Measurements from ENCODE around the gene STKLD1.

Gene STKLD1

DNA sequence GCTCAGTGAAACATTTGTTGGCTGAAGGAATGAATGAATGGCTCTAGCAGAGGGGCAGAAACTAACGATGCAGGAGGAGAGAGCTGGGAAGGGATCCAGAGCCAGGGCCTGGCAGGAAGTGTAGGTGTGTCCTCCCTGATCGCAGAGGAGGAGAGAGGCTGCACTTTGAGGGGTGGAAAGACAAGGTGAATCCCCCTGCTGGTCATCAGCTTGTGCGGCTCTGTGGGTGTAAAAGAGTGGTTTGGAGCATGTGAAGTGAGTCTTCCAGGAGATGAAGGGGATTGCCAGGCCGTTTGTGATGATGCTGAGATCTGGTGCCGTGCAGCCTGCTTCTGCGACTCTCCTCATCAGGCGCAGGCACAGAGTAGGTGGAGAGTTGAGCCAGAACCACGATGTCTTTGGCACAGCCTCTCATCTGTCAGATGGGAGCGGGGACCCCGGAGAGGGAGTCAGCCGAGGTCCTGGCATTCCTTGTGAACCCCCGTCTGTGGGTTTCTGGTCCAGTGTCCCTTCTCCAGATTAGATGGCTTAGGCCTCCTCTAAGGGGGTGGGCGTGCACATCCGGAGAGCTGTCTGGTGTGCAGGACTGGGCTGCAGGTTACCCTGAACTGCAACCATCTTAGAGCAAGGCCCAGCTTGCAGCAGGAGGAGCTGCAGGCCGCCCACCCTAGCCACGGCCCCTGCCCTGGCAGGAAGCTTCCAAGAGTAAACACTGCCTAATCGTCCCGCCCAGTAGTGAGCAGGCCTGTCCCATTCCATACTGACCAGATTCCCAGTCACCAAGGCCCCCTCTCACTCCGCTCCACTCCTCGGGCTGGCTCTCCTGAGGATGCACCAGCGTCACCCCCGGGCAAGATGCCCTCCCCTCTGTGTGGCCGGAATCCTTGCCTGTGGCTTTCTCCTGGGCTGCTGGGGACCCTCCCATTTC, 45.7 kb downstream of the STKLD1 start, which contains the start of gene ADAMTS13:
Gene ADAMTS13 (plus strand): TSS at position 753 of the 928 bp plus-strand sequence. CDS start 77 bp downstream, at position 830.
- TF ChIP-seq, protein P1, sequence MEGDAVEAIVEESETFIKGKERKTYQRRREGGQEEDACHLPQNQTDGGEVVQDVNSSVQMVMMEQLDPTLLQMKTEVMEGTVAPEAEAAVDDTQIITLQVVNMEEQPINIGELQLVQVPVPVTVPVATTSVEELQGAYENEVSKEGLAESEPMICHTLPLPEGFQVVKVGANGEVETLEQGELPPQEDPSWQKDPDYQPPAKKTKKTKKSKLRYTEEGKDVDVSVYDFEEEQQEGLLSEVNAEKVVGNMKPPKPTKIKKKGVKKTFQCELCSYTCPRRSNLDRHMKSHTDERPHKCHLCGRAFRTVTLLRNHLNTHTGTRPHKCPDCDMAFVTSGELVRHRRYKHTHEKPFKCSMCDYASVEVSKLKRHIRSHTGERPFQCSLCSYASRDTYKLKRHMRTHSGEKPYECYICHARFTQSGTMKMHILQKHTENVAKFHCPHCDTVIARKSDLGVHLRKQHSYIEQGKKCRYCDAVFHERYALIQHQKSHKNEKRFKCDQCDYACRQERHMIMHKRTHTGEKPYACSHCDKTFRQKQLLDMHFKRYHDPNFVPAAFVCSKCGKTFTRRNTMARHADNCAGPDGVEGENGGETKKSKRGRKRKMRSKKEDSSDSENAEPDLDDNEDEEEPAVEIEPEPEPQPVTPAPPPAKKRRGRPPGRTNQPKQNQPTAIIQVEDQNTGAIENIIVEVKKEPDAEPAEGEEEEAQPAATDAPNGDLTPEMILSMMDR (conservative IDR thresholded peaks at IDR 0.05) = peak; percentile 26
- peak within 1 kb of the TSS; percentile 38 for H3K27ac ChIP-seq

DNA sequence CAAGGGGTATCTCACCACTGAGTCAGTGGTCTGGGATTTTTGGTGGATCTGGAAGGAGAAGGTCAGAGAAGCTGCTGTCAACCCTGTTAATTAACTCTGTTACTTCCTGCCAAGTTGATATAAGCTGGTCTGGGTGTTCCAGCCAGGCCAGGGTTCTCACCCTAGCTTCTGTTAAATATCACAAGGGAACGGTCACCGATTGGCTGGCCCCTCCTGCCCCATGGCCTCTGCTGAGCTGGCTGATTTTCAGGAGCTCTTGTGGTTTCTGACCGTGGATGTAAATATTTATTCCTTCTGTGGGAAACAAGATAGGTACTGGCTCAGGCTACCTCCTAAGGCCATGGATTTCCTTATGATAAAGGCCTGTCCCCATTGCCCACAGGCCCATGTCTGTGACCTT, 47.0 kb downstream of the STKLD1 start:
- peak overlapping the region; percentile 36; the same call in 1 of the 2 replicates for H3K27ac ChIP-seq

DNA sequence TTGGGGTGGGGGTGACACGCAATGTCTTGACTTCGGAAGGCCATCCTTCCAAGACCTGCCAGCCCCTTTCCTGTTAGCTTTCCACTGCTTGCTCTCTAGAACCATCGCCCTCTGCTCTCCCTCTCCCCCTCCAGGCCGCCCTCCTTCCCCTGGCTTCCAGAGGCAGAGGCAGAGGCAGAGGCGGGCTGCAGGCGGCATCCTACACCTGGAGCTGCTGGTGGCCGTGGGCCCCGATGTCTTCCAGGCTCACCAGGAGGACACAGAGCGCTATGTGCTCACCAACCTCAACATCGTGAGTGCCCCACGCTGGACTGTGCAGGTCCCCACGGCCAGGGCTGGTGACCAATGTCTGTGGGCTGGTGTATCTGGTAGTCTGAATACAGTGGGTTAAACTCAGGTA, 48.0 kb downstream of the STKLD1 start:
- TF ChIP-seq, protein P1 (conservative IDR thresholded peaks at IDR 0.05) = no peak
- H3K27ac ChIP-seq = no peak overlapping the region; the same call in 1 of the 2 replicates

More for the DNA sequence above, 47.0 kb downstream of the STKLD1 start:
- TF ChIP-seq, protein P1 (conservative IDR thresholded peaks at IDR 0.05) = no peak

DNA sequence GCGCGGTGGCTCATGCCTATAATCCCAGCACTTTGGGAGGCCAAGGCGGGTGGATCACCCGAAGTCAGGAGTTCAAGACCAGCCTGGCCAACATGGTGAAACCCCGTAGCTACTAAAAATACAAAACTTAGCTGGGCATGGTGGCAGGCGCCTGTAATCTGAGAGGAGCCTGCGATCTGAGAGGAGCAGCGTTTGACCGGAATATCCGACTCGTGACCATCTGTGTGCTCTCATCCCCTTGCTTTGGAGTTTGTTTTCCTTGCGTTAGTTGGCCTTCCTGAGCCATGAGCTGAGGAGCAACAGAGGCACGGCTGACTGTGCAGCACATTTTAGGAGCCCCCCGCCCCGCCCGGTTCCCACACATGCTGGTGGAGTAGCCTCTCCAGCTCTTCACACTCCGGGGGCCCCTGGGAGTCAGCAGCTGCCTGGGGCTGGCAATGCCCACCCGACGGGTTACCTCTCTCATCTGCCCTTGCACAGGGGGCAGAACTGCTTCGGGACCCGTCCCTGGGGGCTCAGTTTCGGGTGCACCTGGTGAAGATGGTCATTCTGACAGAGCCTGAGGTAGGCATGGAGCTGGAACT, 49.0 kb downstream of the STKLD1 start:
- TF ChIP-seq, protein P1 (conservative IDR thresholded peaks at IDR 0.05) = no peak

DNA sequence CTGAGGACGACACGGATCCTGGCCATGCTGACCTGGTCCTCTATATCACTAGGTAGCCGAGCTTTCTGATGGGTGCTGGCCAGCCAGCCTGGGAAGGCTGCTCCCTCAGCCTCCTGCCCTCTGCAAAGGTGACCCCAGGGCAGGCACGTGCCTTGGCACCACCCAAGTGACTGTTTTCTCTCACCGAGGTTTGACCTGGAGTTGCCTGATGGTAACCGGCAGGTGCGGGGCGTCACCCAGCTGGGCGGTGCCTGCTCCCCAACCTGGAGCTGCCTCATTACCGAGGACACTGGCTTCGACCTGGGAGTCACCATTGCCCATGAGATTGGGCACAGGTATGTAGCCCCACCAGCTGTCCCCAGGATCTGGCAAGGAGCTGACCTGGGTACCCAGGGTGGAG, 49.8 kb downstream of the STKLD1 start:
- TF ChIP-seq, protein P1 (conservative IDR thresholded peaks at IDR 0.05) = no peak
- H3K27ac ChIP-seq = no peak overlapping the region

More for the DNA sequence above, 49.0 kb downstream of the STKLD1 start:
- no peak overlapping the region for H3K27ac ChIP-seq

DNA sequence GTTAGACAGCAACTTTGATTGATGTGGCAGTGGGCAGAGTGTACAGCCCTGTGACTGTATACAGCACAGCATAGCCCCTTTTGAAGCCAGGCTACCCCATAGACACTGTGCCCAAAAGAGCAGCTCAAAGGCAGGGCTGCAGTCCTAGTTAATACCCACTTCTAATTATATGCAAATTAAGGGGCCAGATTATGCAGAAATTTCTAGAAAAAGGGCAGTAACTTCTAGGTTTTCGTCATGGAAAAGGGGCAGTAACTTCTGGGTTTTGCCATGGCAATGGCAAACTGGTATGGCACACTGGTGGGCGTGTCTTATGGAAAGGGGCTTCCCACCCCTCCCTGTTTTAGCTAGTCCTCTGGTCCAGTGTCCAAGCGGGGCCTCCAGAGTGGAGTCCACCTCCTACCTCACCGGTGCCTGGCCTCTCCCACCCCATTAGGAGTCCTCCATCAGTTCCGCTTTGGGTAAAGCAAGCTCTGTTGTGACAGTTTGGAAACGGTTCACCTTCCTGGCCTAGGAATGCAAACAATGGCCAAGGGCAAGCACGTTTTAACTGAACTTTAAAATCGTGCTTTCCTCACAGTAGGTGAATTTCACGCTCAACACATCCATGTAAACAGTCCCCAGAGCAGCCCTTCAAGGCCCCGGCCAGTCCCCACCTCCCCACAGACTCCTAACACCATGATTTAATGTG, 51.6 kb downstream of the STKLD1 start:
- TF ChIP-seq, protein P1 (conservative IDR thresholded peaks at IDR 0.05) = no peak
- peak overlapping the region; percentile 44; the same call in 1 of the 2 replicates for H3K27ac ChIP-seq
